ENCODE measurements around the gene TPRA1.

DNA sequence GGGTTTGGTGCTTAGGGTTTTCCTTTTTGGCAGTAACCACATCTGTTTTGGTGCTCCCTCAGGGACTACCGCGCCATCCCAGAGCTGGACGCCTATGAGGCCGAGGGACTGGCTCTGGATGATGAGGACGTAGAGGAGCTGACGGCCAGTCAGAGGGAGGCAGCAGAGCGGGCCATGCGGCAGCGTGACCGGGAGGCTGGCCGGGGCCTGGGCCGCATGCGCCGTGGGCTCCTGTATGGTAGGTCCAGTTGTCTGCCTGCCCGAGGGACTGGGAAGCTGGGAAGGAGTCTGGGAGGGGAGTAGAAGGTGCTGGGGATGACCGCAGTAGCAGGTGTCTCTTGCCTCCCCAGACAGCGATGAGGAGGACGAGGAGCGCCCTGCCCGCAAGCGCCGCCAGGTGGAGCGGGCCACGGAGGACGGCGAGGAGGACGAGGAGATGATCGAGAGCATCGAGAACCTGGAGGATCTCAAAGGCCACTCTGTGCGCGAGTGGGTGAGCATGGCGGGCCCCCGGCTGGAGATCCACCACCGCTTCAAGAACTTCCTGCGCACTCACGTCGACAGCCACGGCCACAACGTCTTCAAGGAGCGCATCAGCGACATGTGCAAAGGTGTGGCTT lies 14.1 kb upstream of the TPRA1 start:
- TF ChIP-seq POLR2A (IDR thresholded peaks at IDR 0.05; ENCODE audit: low read depth, low read length) (no peak), POLR2AphosphoS5 (IDR thresholded peaks at IDR 0.05; ENCODE audit: low read depth, low read length) (no peak)

All from GM12891 (cell line).